ENCODE data around the gene FABP1.

DNA sequence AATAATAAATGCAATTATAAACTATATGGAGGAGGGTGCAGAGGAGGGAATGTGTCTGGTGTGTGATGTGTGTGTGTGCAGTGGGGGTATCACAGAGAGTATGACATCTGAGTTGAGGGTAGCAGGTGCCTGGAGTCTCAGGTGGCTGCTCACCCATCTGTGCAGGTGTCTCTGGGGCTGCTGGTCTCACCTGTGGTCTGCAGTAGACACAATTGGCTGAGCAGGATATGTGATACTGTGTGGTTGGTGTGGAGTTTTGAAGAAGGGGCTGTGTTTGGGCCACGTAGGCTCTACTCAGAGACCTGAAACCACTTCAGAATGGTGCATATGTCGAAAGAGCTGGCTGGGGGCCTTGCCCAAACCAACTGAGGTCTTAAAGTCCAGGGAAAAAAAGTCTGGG is 17.0 kb downstream of the FABP1 start:
- TF ChIP-seq NFRKB (IDR thresholded peaks at IDR 0.05) (no peak), BHLHE40 (IDR thresholded peaks at IDR 0.05; ENCODE audit: borderline replicate concordance) (no peak), L3MBTL2 (conservative IDR thresholded peaks at IDR 0.05) (no peak), SP1 (IDR thresholded peaks at IDR 0.05) (no peak), CTBP1 (IDR thresholded peaks at IDR 0.05; ENCODE audit: borderline replicate concordance) (no peak), SUZ12 (IDR thresholded peaks at IDR 0.05) (no peak), ELF4 (IDR thresholded peaks at IDR 0.05) (no peak), FOXM1 (IDR thresholded peaks at IDR 0.05; ENCODE audit: borderline replicate concordance) (no peak), FOXA1 (IDR thresholded peaks at IDR 0.05) (no peak), ARNT (IDR thresholded peaks at IDR 0.05) (no peak), TARDBP (IDR thresholded peaks at IDR 0.05) (no peak), LEF1 (IDR thresholded peaks at IDR 0.05; ENCODE audit: borderline replicate concordance) (no peak), FOXK2 (IDR thresholded peaks at IDR 0.05) (no peak)
- TF ChIP-seq, protein P1, sequence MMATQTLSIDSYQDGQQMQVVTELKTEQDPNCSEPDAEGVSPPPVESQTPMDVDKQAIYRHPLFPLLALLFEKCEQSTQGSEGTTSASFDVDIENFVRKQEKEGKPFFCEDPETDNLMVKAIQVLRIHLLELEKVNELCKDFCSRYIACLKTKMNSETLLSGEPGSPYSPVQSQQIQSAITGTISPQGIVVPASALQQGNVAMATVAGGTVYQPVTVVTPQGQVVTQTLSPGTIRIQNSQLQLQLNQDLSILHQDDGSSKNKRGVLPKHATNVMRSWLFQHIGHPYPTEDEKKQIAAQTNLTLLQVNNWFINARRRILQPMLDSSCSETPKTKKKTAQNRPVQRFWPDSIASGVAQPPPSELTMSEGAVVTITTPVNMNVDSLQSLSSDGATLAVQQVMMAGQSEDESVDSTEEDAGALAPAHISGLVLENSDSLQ (IDR thresholded peaks at IDR 0.05): no peak

All from HEK293T (cell line).